Stimulated activated CD8-positive, alpha-beta memory T cell treated with anti-CD3 and anti-CD28 coated beads, Interleukin-15, amount 100 ng/mL, for 48 hours (primary cell): ENCODE measurements around the gene NCL.
"Not testable (repeated sequence)": the region's sequence is repeated elsewhere in the genome, so short reads cannot be mapped to it uniquely, and the experiment has no call there.

Experiments
- DNase-seq, 2 donors: peaks; one replicate each; pipeline ENCODE4 v3.0.0-alpha.2; 2020; ENCODE audit warnings: low read depth in 2 of 2

The NCL gene

DNA sequence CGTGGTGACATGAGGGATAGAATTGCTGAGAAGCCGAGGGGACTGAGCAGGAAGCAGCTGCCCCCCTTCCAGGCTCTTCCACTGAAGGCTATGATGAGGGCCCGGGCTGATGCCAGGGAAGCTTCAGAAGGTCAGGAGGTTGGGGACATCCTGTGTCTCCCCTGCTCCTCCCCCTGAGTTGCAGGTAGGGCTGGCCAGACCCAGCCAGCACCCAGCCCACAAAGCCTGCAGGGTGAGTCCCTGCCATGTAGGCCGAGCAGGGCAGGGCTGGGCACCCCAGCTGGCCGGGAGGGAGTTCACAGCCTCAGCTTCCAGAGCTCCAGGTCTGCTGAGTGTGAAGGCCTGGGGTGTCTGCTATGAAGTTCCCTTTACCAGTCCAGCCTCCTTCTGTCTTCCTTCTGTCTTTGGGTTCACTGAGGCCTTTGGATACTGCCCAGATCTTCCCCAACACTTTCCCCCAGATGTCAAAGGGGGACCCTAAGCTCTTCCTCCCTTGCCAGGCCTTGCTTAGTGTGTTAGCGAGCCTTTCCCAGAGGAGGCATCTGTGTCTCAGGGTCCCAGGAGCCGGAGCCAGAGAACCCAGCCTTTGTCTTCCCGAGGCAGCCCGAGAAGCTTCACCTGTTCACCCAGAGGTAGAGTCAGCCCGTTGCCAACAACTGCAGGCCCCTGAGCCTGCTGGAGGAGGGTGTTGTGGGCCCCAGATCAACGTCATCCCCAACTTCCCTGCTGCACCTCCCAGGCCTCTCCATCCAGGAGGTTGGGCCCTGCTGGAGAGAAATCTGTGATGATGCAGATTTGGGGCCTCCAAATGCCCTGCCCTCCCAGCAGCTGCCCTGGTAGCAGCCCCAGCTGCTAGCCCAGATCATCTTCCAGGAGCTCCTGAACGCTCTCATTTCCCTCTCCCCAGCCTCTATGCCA lies 3.6 kb upstream of the NCL start:
- no peak for DNase-seq

DNA sequence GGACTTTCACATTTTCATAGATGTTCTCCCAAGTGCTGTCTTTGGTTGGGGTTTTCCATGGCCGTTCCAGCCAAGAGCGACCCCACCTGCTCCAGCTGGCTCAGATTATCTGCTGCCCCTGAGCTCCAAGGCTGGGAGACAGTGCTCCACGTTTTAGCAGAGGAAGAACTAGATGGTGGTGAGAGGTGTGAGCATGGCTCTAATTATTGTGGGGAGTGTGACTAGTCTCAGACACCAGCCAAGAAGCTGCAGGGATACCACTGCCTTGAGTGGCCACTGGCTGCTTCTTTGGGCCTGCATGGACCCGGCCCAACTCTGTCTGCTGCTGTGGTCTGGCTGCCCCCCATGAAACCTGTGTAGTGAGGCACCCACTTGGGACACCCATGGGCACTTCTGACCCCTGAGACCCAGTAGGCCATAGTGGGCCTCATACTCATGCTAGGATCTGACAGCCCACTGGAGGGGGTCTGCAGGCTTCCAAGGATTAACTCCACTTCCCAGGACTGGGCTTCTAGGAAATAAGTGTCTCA lies 2.8 kb upstream of the NCL start:
- no peak for DNase-seq

DNA sequence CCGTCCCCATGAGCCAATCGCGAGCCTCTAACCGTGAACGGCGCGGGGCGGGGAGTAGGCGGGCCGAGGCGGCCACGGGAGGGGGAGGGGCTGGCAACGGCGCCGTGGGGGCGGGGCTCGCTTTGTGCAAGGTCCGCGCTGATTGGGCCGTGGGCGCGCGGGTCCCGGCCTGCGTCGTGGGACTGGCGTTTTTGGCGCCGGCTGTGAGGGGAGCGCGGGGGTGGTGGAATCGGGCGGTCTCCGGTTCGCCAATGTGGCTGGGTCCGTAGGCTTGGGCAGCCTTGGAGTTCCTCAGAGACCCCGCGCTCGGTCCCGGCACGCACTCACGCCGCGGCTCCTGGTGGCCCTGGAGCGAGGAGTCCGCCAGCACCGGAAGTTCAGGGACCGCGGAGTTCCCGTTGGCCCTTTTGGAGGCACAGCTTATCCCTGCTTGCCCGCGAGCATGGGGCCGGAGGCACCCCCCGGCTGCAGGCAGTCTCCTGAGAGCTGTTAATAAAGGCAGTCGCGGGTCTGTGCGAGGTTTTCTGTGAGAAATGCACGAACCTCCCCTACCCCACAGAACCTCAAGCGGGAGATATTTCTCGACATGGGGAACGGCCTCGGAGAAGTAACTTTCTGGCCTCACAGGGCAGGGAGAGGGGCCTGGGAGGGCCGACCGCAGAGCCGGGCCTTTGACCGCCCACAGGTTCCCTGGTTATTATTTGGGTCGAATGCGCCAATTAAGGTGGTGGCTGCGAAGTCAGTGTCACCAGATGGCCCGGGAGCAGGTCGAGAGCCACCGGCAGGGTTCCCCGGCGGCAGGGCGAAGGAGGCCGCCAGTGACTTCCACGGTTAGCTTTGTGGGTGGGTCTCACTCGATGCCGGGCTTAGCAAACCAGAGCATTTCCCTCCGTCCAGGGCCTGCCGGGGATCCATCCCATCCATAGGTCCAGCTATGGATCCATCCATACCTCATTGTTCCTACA lies 574 bp upstream of the NCL start:
- peak; percentile 97 to 98 for DNase-seq

DNA sequence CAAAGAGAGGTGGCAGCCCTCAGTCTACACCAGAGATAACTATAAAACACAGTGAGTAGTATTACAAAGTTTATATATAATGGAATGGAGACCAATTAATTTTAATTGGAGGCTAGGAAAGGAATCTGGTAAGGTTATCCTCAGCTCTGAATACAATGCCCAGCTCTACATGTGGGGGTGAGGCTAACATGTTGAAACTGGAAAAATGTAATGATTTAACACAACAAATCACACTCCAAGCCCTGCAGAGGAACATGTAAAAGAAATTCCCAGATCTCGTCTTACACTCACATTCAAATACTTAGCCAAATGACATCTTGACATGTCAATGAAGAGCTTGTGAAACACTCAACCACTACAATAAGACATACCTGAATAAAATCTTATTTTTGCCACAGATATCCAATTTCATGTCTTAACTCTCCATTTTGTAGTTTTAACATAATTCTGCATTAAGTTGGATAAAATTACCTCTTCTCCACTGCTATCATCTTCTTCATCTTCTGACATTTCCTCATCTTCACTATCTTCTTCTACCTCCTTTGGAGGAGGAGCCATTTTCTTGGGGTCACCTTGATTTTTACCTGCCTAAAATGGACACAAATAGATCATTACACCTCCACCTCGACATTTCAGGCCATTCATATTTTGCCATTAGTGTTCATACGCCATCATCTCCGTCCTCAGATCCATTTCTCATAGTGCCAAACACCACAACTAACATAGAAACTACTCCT lies 1.4 kb downstream of the NCL start:
- no peak for DNase-seq

DNA sequence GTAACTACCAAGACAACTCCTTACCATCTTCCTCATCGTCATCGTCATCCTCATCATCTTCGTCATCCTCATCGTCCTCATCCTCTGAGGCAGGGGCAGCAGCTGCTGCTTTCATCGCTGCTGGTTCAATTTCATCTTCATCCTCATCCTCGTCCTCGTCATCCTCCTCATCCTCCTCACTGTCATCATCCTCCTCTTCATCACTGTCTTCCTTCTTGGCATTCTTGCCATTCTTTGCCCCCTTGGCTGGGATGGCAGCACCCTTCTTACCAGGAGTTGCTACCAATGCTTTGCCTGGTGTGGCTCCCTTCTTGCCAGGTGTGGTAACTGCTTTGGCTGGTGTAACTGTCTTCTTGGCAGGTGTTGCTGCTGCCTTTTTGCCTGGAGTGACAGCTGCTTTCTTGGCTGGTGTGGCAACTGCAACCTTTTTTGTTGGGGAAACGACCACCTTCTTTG lies 2.7 kb downstream of the NCL start:
- DNase-seq = no peak

GRCh38 chr2:231460841-231461240 lies 3.4 kb downstream of the NCL start:
- DNase-seq = not testable (repeated sequence)

DNA sequence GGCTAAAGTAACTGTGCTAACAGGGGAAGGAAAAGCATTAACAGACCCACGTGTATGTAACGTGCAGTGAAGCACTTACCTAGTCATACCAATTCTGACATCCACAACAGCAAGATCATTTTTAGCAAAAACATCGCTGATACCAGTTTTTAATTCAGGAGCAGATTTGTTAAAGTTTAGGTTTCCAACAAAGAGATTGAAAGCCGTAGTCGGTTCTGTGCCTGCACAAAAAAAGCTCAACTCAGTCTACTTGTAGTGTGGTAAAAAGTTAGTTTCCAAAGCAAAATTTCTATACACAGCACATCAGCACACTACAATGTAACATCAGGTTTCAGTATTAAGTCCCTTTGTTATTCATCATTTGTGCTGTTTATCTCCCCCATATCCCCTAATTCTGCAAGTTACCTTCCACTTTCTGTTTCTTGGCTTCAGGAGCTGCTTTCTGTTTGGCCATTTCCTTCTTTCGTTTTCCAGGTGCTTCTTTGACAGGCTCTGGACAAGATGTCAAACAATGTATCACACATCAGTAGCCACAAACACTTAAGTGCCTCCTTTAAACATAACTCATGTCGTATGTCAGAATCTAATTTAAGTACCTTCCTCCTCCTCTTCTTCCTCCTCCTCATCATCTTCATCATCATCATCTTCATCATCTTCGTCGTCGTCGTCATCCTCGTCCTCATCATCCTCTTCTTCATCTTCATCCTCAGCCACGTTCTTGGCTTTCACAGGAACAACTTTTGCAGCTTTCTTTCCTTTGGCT lies 4.0 kb downstream of the NCL start:
- DNase-seq = no peak

GRCh38 chr2:231458368-231458767 lies 5.9 kb downstream of the NCL start:
- no peak for DNase-seq

DNA sequence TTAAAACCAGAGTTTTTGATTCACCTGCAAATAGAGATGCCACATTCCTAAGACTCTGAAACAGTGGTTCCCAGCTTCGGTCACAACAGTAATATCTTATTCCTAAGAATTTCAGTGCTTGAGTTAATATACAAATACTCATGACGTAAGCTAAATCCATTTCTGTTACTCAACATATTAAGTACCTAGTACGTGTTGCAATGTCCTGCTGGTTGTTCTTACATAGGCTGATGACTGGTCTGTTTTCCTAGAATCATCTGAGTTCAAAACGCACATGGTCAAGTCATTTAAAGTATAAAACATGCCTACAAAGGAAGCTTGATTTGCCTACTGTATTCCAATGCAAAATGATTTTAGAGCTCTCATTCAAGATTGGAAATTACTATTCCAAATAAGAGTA lies 7.2 kb downstream of the NCL start:
- DNase-seq = no peak

- DNase-seq = no peak
Observed at GRCh38 chr2:231456295-231457004, 7.8 kb downstream of the NCL start.

DNA sequence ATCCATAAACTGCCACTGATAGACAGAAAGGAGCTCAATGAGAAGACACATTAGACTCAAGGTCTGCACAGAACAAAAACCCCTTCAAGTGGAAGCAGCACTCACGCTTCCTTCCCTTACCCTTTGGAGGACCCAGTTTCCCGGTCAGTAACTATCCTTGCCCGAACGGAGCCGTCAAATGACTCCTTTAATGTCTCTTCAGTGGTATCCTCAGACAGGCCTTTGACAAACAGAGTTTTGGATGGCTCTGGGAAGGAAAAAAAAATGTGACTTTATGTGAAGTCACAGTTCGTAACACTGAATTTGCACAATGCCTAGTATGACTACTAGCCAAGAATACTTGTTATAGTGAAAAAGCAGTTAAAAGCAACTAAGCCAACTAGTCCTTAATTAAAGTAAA lies 8.4 kb downstream of the NCL start:
- no peak for DNase-seq

- DNase-seq = no peak
Observed at GRCh38 chr2:231455222-231455621, 9.1 kb downstream of the NCL start.

GRCh38 chr2:231454361-231454791 lies 9.9 kb downstream of the NCL start:
- no peak for DNase-seq

GRCh38 chr2:231452799-231453508 lies 11.3 kb downstream of the NCL start:
- DNase-seq = no peak

GRCh38 chr2:231450548-231450989 lies 13.7 kb downstream of the NCL start:
- no peak for DNase-seq

DNA sequence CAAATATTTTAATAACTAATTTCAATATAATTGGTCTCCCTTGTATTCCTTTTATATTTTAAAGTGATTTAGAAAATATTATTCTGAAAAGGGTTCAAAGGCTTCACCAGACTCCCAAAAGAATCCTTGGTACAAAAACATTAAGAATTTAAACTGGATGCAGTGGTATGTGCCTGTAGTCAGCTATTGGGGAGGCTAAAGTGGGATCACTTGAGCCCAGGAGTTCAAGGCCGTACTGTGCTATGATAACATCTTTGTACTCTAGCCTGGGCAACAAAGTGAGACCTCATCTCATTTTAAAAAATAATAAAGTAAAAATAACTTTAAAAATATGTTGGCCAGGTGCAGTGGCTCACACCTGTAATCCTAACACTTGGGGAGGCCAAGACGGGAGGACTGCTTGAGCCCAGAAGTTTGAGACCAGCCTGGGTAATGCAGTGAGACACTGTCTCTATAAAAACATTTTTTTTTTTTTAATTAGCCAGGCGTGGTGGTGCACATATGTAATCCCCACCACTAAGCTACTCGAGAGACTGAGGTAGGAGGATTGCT lies 14.7 kb downstream of the NCL start:
- no peak for DNase-seq

GRCh38 chr2:231436957-231437356 lies 27.3 kb downstream of the NCL start:
- DNase-seq = no peak

DNA sequence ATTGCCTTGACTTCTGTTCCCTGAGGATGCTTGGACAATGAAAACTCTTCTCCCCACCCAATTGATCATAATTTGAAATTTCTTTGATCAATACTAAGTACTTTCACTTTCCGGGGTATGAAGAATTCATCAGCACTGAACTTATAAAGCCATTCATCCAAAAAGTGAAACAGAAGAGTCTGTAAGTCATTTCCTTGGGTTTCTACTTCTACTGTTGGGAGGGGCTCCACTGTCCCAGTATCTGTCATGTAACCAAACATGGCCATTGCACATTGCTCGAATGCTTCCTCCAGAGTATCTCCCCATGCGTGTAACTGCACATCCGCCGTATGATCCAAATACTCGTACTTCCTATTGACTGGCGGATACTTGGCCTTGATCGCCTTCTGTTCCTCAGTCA lies 30.3 kb downstream of the NCL start:
- DNase-seq = no peak

- no peak for DNase-seq
Observed at GRCh38 chr2:231431606-231432005, 32.7 kb downstream of the NCL start.
